MCF 10A (cell line): Measurements from ENCODE around the gene LRRK1. TPM values are rescaled to one million over a fixed set of nuclear protein-coding genes. Genes with fewer than 3 reads are reported as not detected.

Experiments used
- BruUV-seq: library from RNA; stranded (reverse); fragments of 400-500 nt; replicated peaks from 2 replicates; lab custom pipeline; 2021; lab: Mats Ljungman, UMichigan
- CTCF ChIA-PET: fragments of 300-600 bp; sonication (Branson Sonifier 250); formaldehyde crosslinking; extraction: SDS; loops from one replicate; lab custom pipeline; 2021; ENCODE audit warnings: antibody characterized with exemption, inconsistent platforms; lab: Yijun Ruan, JAX
- POLR2A ChIA-PET: fragments of 300-600, 350-650 bp; sonication (Branson Sonifier 250); formaldehyde crosslinking; extraction: SDS; loops from one replicate; lab custom pipeline; 2020; ENCODE audit warnings: antibody characterized with exemption, inconsistent platforms; lab: Yijun Ruan, JAX
- DNase-seq: peaks from one replicate; pipeline ENCODE4 v3.0.0-alpha.2; 2018; ENCODE audit not compliant: unreplicated experiment
- H3K27ac Mint-ChIP-seq: one replicate; pipeline ENCODE4 v1.8.0; 2022; ENCODE audit warnings: mild to moderate bottlenecking, low read depth, mixed read lengths; ENCODE audit not compliant: unreplicated experiment
- H3K27me3 Mint-ChIP-seq: one replicate; pipeline ENCODE4 v1.8.0; 2022; ENCODE audit warnings: mixed read lengths; ENCODE audit not compliant: insufficient read depth, unreplicated experiment
- H3K36me3 Mint-ChIP-seq: one replicate; pipeline ENCODE4 v1.8.0; 2022; ENCODE audit warnings: mild to moderate bottlenecking, moderate library complexity, mixed read lengths; ENCODE audit not compliant: insufficient read depth, unreplicated experiment
- H3K4me1 Mint-ChIP-seq: one replicate; pipeline ENCODE4 v1.8.0; 2022; ENCODE audit warnings: mixed read lengths; ENCODE audit not compliant: insufficient read depth, unreplicated experiment
- H3K4me3 Mint-ChIP-seq: one replicate; pipeline ENCODE4 v1.8.0; 2022; ENCODE audit warnings: mild to moderate bottlenecking, moderate library complexity, mixed read lengths; ENCODE audit not compliant: unreplicated experiment
- H3K9me3 Mint-ChIP-seq: one replicate; pipeline ENCODE4 v1.8.0; 2022; ENCODE audit warnings: mixed read lengths; ENCODE audit not compliant: unreplicated experiment
- CTCF ChIP-seq: fragments of 200-600 bp; IDR thresholded peaks from one replicate; pipeline ENCODE4 v1.8.0; 2022; ENCODE audit warnings: antibody characterized with exemption, mild to moderate bottlenecking; ENCODE audit not compliant: unreplicated experiment
- intact Hi-C: fragments of 100-400 bp; cut with micrococcal nuclease; formaldehyde crosslinking; loops from 2 replicates; pipeline ENCODE4 v1.14.1; 2022
- total RNA-seq: library from RNA; stranded (reverse); gene quantifications from 2 replicates; pipeline ENCODE4 v1.2.3, GENCODE V29; 2022

Gene LRRK1
- total RNA-seq, 1 experiment from 2014 or later, result 15.4 TPM

- H3K27ac Mint-ChIP-seq, result no peak overlapping the region
- POLR2A ChIA-PET, result no interaction called here
- peaks cover 5% of the 10 kb centered on the region for H3K36me3 Mint-ChIP-seq
- no peak for TF ChIP-seq CTCF
- no peaks in the 10 kb centered on the region for H3K27me3 Mint-ChIP-seq
- no TSS peak for BruUV-seq
- CTCF ChIA-PET, result no interaction called here
- no peak for DNase-seq
- no peak overlapping the region for H3K4me3 Mint-ChIP-seq
- intact Hi-C loops, result no loop called here
- H3K9me3 Mint-ChIP-seq, result no peaks in the 10 kb centered on the region
- H3K4me1 Mint-ChIP-seq, result no peaks in the 10 kb centered on the region
These were observed 61.4 kb downstream of the LRRK1 start for GRCh38 chr15:100980410-100981046.

GRCh38 chr15:100981086-100981485 lies 61.9 kb downstream of the LRRK1 start:
- Mint-ChIP-seq H3K27ac (no peak overlapping the region), H3K4me1 (no peaks in the 10 kb centered on the region), H3K27me3 (no peaks in the 10 kb centered on the region), H3K9me3 (no peaks in the 10 kb centered on the region), H3K4me3 (no peak overlapping the region), H3K36me3 (peaks cover 5% of the 10 kb centered on the region)
- CTCF ChIA-PET, result interaction anchor here (0.6 kb wide), 2 partner anchors 64 to 274 kb away, joined by 3 read pairs; no protein-coding TSS in a partner anchor
- intact Hi-C loops, result no loop called here
- no peak for TF ChIP-seq CTCF
- DNase-seq, result no peak
- no TSS peak for BruUV-seq
- POLR2A ChIA-PET, result no interaction called here

GRCh38 chr15:100983221-100983620 lies 64.1 kb downstream of the LRRK1 start:
- Mint-ChIP-seq H3K27ac (no peak overlapping the region), H3K9me3 (no peaks in the 10 kb centered on the region), H3K27me3 (no peaks in the 10 kb centered on the region), H3K36me3 (peaks cover 5% of the 10 kb centered on the region), H3K4me1 (no peaks in the 10 kb centered on the region), H3K4me3 (no peak overlapping the region)
- DNase-seq, result no peak
- intact Hi-C loops, result no loop called here
- BruUV-seq, result no TSS peak
- POLR2A ChIA-PET, result interaction anchor here (0.6 kb wide), 1 partner anchor 1345 kb away, joined by 3 read pairs; no protein-coding TSS in a partner anchor
- CTCF ChIA-PET, result interaction anchor here (0.5 to 1.8 kb wide), 3 partner anchors 25 to 356 kb away, joined by 3 to 6 read pairs (median 4); no protein-coding TSS in a partner anchor
- no peak for TF ChIP-seq CTCF

GRCh38 chr15:100985401-100985800 lies 66.2 kb downstream of the LRRK1 start:
- Mint-ChIP-seq H3K4me3 (no peak overlapping the region), H3K4me1 (no peaks in the 10 kb centered on the region), H3K36me3 (peaks cover 8% of the 10 kb centered on the region), H3K27ac (no peak overlapping the region), H3K9me3 (no peaks in the 10 kb centered on the region), H3K27me3 (no peaks in the 10 kb centered on the region)
- no peak for DNase-seq
- intact Hi-C loops, result no loop called here
- no TSS peak for BruUV-seq
- CTCF ChIA-PET, result interaction anchor here (0.6 kb wide), 2 partner anchors 21 to 23 kb away, joined by 3 read pairs; no protein-coding TSS in a partner anchor
- TF ChIP-seq CTCF, result no peak
- POLR2A ChIA-PET, result no interaction called here
